ENCODE data around the gene FBXO5.

- TF ChIP-seq, protein P1, sequence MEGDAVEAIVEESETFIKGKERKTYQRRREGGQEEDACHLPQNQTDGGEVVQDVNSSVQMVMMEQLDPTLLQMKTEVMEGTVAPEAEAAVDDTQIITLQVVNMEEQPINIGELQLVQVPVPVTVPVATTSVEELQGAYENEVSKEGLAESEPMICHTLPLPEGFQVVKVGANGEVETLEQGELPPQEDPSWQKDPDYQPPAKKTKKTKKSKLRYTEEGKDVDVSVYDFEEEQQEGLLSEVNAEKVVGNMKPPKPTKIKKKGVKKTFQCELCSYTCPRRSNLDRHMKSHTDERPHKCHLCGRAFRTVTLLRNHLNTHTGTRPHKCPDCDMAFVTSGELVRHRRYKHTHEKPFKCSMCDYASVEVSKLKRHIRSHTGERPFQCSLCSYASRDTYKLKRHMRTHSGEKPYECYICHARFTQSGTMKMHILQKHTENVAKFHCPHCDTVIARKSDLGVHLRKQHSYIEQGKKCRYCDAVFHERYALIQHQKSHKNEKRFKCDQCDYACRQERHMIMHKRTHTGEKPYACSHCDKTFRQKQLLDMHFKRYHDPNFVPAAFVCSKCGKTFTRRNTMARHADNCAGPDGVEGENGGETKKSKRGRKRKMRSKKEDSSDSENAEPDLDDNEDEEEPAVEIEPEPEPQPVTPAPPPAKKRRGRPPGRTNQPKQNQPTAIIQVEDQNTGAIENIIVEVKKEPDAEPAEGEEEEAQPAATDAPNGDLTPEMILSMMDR (conservative IDR thresholded peaks at IDR 0.05; ENCODE audit: low read depth in 2 of 2), result no peak
- TF ChIP-seq ZNF462 (CRISPR knock-in tag; IDR thresholded peaks at IDR 0.05) (no peak), POLR2AphosphoS5 (IDR thresholded peaks at IDR 0.05; ENCODE audit: low read depth) (no peak), EZH2 (IDR thresholded peaks at IDR 0.05; ENCODE audit: low read depth, unreplicated experiment) (no peak), EZH2phosphoT487 (IDR thresholded peaks at IDR 0.05; ENCODE audit: unreplicated experiment) (no peak), NANOG (IDR thresholded peaks at IDR 0.05; ENCODE audit: borderline replicate concordance) (no peak), ZNF114 (CRISPR knock-in tag; IDR thresholded peaks at IDR 0.05) (no peak)
- TF ChIP-seq, protein P2, sequence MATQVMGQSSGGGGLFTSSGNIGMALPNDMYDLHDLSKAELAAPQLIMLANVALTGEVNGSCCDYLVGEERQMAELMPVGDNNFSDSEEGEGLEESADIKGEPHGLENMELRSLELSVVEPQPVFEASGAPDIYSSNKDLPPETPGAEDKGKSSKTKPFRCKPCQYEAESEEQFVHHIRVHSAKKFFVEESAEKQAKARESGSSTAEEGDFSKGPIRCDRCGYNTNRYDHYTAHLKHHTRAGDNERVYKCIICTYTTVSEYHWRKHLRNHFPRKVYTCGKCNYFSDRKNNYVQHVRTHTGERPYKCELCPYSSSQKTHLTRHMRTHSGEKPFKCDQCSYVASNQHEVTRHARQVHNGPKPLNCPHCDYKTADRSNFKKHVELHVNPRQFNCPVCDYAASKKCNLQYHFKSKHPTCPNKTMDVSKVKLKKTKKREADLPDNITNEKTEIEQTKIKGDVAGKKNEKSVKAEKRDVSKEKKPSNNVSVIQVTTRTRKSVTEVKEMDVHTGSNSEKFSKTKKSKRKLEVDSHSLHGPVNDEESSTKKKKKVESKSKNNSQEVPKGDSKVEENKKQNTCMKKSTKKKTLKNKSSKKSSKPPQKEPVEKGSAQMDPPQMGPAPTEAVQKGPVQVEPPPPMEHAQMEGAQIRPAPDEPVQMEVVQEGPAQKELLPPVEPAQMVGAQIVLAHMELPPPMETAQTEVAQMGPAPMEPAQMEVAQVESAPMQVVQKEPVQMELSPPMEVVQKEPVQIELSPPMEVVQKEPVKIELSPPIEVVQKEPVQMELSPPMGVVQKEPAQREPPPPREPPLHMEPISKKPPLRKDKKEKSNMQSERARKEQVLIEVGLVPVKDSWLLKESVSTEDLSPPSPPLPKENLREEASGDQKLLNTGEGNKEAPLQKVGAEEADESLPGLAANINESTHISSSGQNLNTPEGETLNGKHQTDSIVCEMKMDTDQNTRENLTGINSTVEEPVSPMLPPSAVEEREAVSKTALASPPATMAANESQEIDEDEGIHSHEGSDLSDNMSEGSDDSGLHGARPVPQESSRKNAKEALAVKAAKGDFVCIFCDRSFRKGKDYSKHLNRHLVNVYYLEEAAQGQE (IDR thresholded peaks at IDR 0.05; ENCODE audit: unreplicated experiment), result no peak
These were observed 8.9 kb downstream of the FBXO5 start for GRCh38 chr6:152973916-152974315.
